IMR-90 (cell line): ENCODE results near the gene SPATA9. TPM values are rescaled to one million over a fixed set of nuclear protein-coding genes. Genes with fewer than 3 reads are reported as not detected.

Source experiments
- ATAC-seq: fragments of 200-7000 bp; cut with Tn5 transposase; 2 replicates; pipeline ENCODE4 v1.9.1; 2020; ENCODE audit warnings: low read depth, mild to moderate bottlenecking, moderate library complexity
- BruUV-seq: library from RNA; stranded (reverse); fragments of 400-500 nt; replicated peaks from 2 replicates; lab custom pipeline; 2021; lab: Mats Ljungman, UMichigan
- CTCF ChIA-PET: fragments of 300-600 bp; formaldehyde crosslinking; extraction: SDS; loops from one replicate; lab custom pipeline; 2021; ENCODE audit warnings: antibody characterized with exemption; lab: Yijun Ruan, JAX
- POLR2A ChIA-PET: fragments of 300-600 bp; sonication (Branson Sonifier 250); formaldehyde crosslinking; loops from one replicate; lab custom pipeline; 2022; ENCODE audit warnings: antibody characterized with exemption; ENCODE audit not compliant: unreplicated experiment; lab: Charles Lee
- DNase-seq: peaks from one replicate; pipeline ENCODE4 v3.0.0; 2013
- H2AFZ ChIP-seq: replicated peaks from 2 replicates; pipeline ENCODE3; 2013; ENCODE audit warnings: low read length, mild to moderate bottlenecking; ENCODE audit not compliant: poor library complexity
- H2AK5ac ChIP-seq: 2 replicates; pipeline ENCODE4 v1.6.1; 2013; ENCODE audit warnings: low read depth, low read length, inconsistent platforms
- H2AK9ac ChIP-seq: replicated peaks from 2 replicates; pipeline ENCODE3; 2013; ENCODE audit warnings: mild to moderate bottlenecking, low read depth, low read length, moderate library complexity; ENCODE audit not compliant: poor library complexity
- H2BK120ac ChIP-seq: 2 replicates; pipeline ENCODE4 v1.6.1; 2013; ENCODE audit warnings: low read depth, low read length, inconsistent platforms
- H2BK15ac ChIP-seq: 3 replicates; pipeline ENCODE4 v1.6.1; 2013; ENCODE audit warnings: low read depth, low read length, inconsistent platforms
- H2BK20ac ChIP-seq: 2 replicates; pipeline ENCODE4 v1.6.1; 2013; ENCODE audit warnings: low read depth, mild to moderate bottlenecking, inconsistent platforms, low read length, moderate library complexity
- H2BK5ac ChIP-seq: 2 replicates; pipeline ENCODE4 v1.6.1; 2013; ENCODE audit warnings: mild to moderate bottlenecking, low read depth, low read length, inconsistent platforms; ENCODE audit not compliant: poor library complexity, severe bottlenecking
- H3K14ac ChIP-seq: replicated peaks from 2 replicates; pipeline ENCODE4 v1.6.1; 2013; ENCODE audit warnings: low read depth, low read length, inconsistent platforms
- H3K18ac ChIP-seq: 2 replicates; pipeline ENCODE4 v1.6.1; 2013; ENCODE audit warnings: low read depth, low read length, control low read depth
- H3K23ac ChIP-seq: 2 replicates; pipeline ENCODE4 v1.6.1; 2013; ENCODE audit warnings: low read depth, low read length, inconsistent platforms
- H3K27ac ChIP-seq: 2 replicates; pipeline ENCODE4 v1.5.1; 2013; ENCODE audit warnings: mild to moderate bottlenecking, control low read depth, low read length; ENCODE audit not compliant: insufficient read depth
- H3K27me3 ChIP-seq: 2 replicates; pipeline ENCODE4 v1.6.1; 2013; ENCODE audit warnings: low read length; ENCODE audit not compliant: control insufficient read depth, insufficient read depth
- H3K36me3 ChIP-seq: 2 replicates; pipeline ENCODE4 v1.6.1; 2013; ENCODE audit warnings: low read length, mixed read lengths; ENCODE audit not compliant: control insufficient read depth, insufficient read depth
- H3K4ac ChIP-seq: 2 replicates; pipeline ENCODE4 v1.6.1; 2013; ENCODE audit warnings: low read depth, low read length, inconsistent platforms
- H3K4me1 ChIP-seq: 2 replicates; pipeline ENCODE4 v1.6.1; 2013; ENCODE audit warnings: low read length, mixed read lengths; ENCODE audit not compliant: control insufficient read depth, insufficient read depth
- H3K4me2 ChIP-seq: 2 replicates; pipeline ENCODE4 v1.6.1; 2013; ENCODE audit warnings: low read depth, mild to moderate bottlenecking, control low read depth, low read length, moderate library complexity
- H3K4me3 ChIP-seq: 2 replicates; pipeline ENCODE4 v1.5.1; 2013; ENCODE audit warnings: low read depth, mild to moderate bottlenecking, control low read depth, low read length, moderate library complexity; ENCODE audit not compliant: insufficient read depth
- H3K56ac ChIP-seq: 2 replicates; pipeline ENCODE4 v1.6.1; 2013; ENCODE audit warnings: low read length, inconsistent platforms; ENCODE audit not compliant: insufficient read depth; ENCODE audit errors: extremely low read depth
- H3K79me1 ChIP-seq, 2 experiments: 2 replicates each; pipeline ENCODE4 v1.6.1; 2013; ENCODE audit warnings: low read length in 2 of 2, inconsistent platforms in 1 of 2, low read depth in 1 of 2
- H3K9ac ChIP-seq: 2 replicates; pipeline ENCODE4 v1.6.1; 2013; ENCODE audit warnings: low read depth, low read length, control low read depth
- H3K9me1 ChIP-seq: 2 replicates; pipeline ENCODE4 v1.6.1; 2013; ENCODE audit warnings: low read length, inconsistent platforms; ENCODE audit not compliant: insufficient read depth
- H3K9me3 ChIP-seq: 2 replicates; pipeline ENCODE4 v1.6.1; 2013; ENCODE audit warnings: low read length; ENCODE audit not compliant: control insufficient read depth, insufficient read depth
- H4K20me1 ChIP-seq: 2 replicates; pipeline ENCODE4 v1.6.1; 2013; ENCODE audit warnings: low read length, inconsistent platforms; ENCODE audit not compliant: insufficient read depth
- H4K5ac ChIP-seq: 2 replicates; pipeline ENCODE4 v1.6.1; 2013; ENCODE audit warnings: mild to moderate bottlenecking, low read depth, low read length, control low read depth
- H4K8ac ChIP-seq, 2 experiments: 2 replicates each; pipeline ENCODE4 v1.6.1; 2013; ENCODE audit warnings: low read depth in 2 of 2, low read length in 2 of 2, control low read depth in 1 of 2, inconsistent platforms in 1 of 2
- H4K91ac ChIP-seq: 2 replicates; pipeline ENCODE4 v1.6.1; 2013; ENCODE audit warnings: low read depth, low read length, inconsistent platforms; ENCODE audit not compliant: insufficient read depth
- CEBPB ChIP-seq: IDR thresholded peaks from 2 replicates; pipeline ENCODE4 v1.6.1; 2012; ENCODE audit warnings: low read depth, low read length, improper control_type of control experiment
- CHD1 ChIP-seq: IDR thresholded peaks from 2 replicates; pipeline ENCODE4 v1.6.1; 2012; ENCODE audit warnings: low read depth, low read length, improper control_type of control experiment
- CTCF ChIP-seq: conservative IDR thresholded peaks from 2 replicates; pipeline ENCODE4 v1.5.1; 2012; ENCODE audit warnings: mild to moderate bottlenecking, low read depth, low read length, improper control_type of control experiment
- ELK1 ChIP-seq: fragments of 150-350 bp; IDR thresholded peaks from 2 replicates; pipeline ENCODE4 v1.6.1; 2016; ENCODE audit warnings: low read depth, mild to moderate bottlenecking, low read length, moderate library complexity, borderline replicate concordance
- FOS ChIP-seq: fragments of 150-350 bp; IDR thresholded peaks from 2 replicates; pipeline ENCODE4 v1.6.1; 2016; ENCODE audit warnings: low read depth, low read length
- MAFK ChIP-seq: IDR thresholded peaks from 2 replicates; pipeline ENCODE4 v1.6.1; 2012; ENCODE audit warnings: low read depth, low read length, improper control_type of control experiment
- MAZ ChIP-seq: IDR thresholded peaks from 2 replicates; pipeline ENCODE4 v1.6.1; 2012; ENCODE audit warnings: low read depth, mild to moderate bottlenecking, low read length, improper control_type of control experiment, moderate library complexity, borderline replicate concordance
- MXI1 ChIP-seq: IDR thresholded peaks from 2 replicates; pipeline ENCODE4 v1.6.1; 2012; ENCODE audit warnings: low read depth, mild to moderate bottlenecking, low read length, moderate library complexity, borderline replicate concordance
- NFE2L2 ChIP-seq: fragments of 150-350 bp; IDR thresholded peaks from 2 replicates; pipeline ENCODE4 v1.6.1; 2016; ENCODE audit warnings: low read depth, mild to moderate bottlenecking, low read length
- POLR2A ChIP-seq: IDR thresholded peaks from 2 replicates; pipeline ENCODE4 v1.6.1; 2012; ENCODE audit warnings: mild to moderate bottlenecking, low read depth, low read length
- RAD21 ChIP-seq: IDR thresholded peaks from 2 replicates; pipeline ENCODE4 v1.6.1; 2012; ENCODE audit warnings: low read length, improper control_type of control experiment
- SMC3 ChIP-seq: fragments of 150-350 bp; IDR thresholded peaks from 2 replicates; pipeline ENCODE4 v1.6.1; 2016; ENCODE audit warnings: low read depth, mild to moderate bottlenecking, antibody characterized with exemption, low read length, moderate library complexity
- WGBS, 2 experiments: methylation state at CpG; one replicate each; pipeline versions ENCODE4 v1.1.5 to v1.1.7; 2013; ENCODE audit warnings: missing lambda C conversion rate in 2 of 2; ENCODE audit not compliant: insufficient read length in 1 of 2; ENCODE audit errors: extremely low coverage in 2 of 2; 5-methylcytosine and 5-hydroxymethylcytosine counted together
- dilution Hi-C: fragments of 300-500 bp; cut with HindIII; formaldehyde crosslinking; loops from one replicate; pipeline ENCODE4 v1.14.3; 2018; ENCODE audit warnings: low sequenced_read_pairs; ENCODE audit not compliant: unreplicated experiment
- in situ Hi-C: fragments of 300-500 bp; cut with MboI; formaldehyde crosslinking; loops from 3 replicates; pipeline ENCODE4 v1.14.3; 2019; ENCODE audit warnings: low sequenced_read_pairs, inconsistent platforms, mixed read lengths
- intact Hi-C: fragments of 100-400 bp; cut with micrococcal nuclease; formaldehyde crosslinking; loops from 2 replicates; pipeline ENCODE4 v1.10.0; 2022
- polyA plus RNA-seq, 3 experiments: library from polyadenylated mRNA; depleted of rRNA; stranded (reverse); fragments of >200 nt; gene quantifications; 2 replicates each; pipeline ENCODE4 v1.2.3, GENCODE V29; 2012; ENCODE audit warnings: low replicate concordance in 1 of 3
- total RNA-seq: library from RNA; depleted of rRNA; stranded (reverse); fragments of >200 nt; gene quantifications from 2 replicates; pipeline ENCODE4 v1.2.3, GENCODE V29; 2012
- TF ChIP-seq, protein P1 (sequence below): fragments of 150-350 bp; IDR thresholded peaks from 2 replicates; pipeline ENCODE4 v1.6.1; 2017; ENCODE audit warnings: mild to moderate bottlenecking, antibody characterized with exemption, low read length, low read depth

SPATA9 gene
- total and polyA plus RNA-seq, 2 of the 4 experiments (the other 2 are of a cell fraction): 0.72 to 0.86 TPM

DNA sequence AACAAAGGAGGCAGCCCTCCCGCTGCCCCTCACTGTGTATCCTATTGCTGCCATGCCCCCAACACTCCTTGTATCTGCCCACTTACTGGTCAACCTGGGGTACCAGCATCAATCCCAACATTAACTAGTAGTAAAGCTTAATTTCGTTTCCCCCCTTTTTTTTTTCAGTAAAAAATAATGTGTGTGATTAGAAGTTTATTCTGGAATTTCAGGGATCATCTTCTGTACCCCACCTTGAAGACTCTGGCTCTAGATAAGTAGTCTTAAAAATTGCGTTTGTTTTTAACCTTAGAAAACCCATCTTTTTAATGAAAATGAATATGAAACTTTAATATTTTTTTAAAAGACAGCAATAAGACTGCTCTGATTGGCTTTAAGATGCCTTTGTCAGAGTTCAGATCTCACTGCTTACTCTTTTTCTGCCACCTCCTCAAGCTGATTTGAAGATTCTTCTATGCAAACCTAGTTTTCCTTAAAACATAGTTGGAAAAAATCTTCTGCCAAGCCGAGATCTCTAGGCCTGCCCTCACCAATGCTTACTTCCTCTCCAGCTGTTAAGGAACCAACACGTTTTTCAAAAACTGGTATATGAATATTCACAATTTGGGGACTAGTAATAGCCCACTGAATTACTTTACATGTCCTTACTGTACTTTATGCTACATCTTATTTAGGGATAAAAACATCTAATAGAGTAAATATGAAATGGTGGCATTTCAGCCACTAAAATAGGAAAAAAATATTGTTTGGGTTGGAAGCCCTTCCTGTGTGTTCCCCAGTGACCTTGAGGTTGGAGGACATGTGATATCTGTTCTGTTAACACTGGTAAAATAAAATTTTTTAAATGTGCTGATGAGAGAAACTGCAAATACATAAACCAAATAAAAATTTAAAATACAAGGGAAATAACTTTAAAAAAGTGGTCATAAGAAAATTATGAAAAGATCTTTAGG, 44.3 kb upstream of the SPATA9 start:
- peaks cover 0 to 23% of the 10 kb centered on the region in 2 experiments; a peak in 2 of 4 replicates for H3K79me1 ChIP-seq
- H4K8ac ChIP-seq: peak overlapping the region; percentile 89 to 92
- in situ Hi-C loops (no loop called here), dilution Hi-C loops (no loop called here), intact Hi-C loops (no loop called here)
- peak overlapping the region; percentile 79 for H3K4me2 ChIP-seq
- no peaks in the 10 kb centered on the region for H3K9me3 ChIP-seq
- no TSS peak for BruUV-seq
- H3K4ac ChIP-seq: peak overlapping the region; percentile 94
- H3K9ac ChIP-seq: peak overlapping the region; percentile 51; the same call in 1 of the 2 replicates
- CTCF ChIA-PET: interaction anchor here (1.1 kb wide), 1 partner anchor 63 kb away, joined by 3 read pairs; no protein-coding TSS in a partner anchor
- H4K20me1 ChIP-seq: 0 out of 2 replicates have a peak, but pooled peaks cover 4% of the 10 kb centered on the region
- TF ChIP-seq MAZ: no peak
- TF ChIP-seq MAFK: no peak
- TF ChIP-seq NFE2L2: no peak
- TF ChIP-seq RAD21: no peak
- TF ChIP-seq FOS: no peak
- TF ChIP-seq CTCF: no peak
- no peak for TF ChIP-seq CEBPB
- no peak for TF ChIP-seq MXI1
- TF ChIP-seq ELK1: no peak
- TF ChIP-seq SMC3: no peak
- TF ChIP-seq, protein P1, sequence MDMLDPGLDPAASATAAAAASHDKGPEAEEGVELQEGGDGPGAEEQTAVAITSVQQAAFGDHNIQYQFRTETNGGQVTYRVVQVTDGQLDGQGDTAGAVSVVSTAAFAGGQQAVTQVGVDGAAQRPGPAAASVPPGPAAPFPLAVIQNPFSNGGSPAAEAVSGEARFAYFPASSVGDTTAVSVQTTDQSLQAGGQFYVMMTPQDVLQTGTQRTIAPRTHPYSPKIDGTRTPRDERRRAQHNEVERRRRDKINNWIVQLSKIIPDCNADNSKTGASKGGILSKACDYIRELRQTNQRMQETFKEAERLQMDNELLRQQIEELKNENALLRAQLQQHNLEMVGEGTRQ: no peak
- no peak for TF ChIP-seq CHD1
- TF ChIP-seq POLR2A: no peak
- H3K27ac ChIP-seq: peak overlapping the region; percentile 87
- peak overlapping the region; percentile 91 for H3K18ac ChIP-seq
- H3K4me3 ChIP-seq: no peak overlapping the region
- no peaks in the 10 kb centered on the region for H3K36me3 ChIP-seq
- no peak for ATAC-seq
- peak overlapping the region; percentile 55; the same call in 1 of the 2 replicates for H3K56ac ChIP-seq
- no peaks in the 10 kb centered on the region for H3K27me3 ChIP-seq
- H4K91ac ChIP-seq: peak overlapping the region; percentile 88
- peak overlapping the region; percentile 96; the same call in 2 of the 3 replicates for H2BK15ac ChIP-seq
- H3K4me1 ChIP-seq: peaks cover 17% of the 10 kb centered on the region
- DNase-seq: no peak
- H4K5ac ChIP-seq: peak overlapping the region; percentile 90
- peaks cover 7% of the 10 kb centered on the region; the same call in 1 of the 2 replicates for H3K9me1 ChIP-seq
- H2BK5ac ChIP-seq: peak overlapping the region; percentile 90
- POLR2A ChIA-PET: no interaction called here
- WGBS, 2 experiments: no CpG with 5 or more reads among the region's 5 CpGs
- peak overlapping the region; percentile 94 for H2BK120ac ChIP-seq
- H2AK5ac ChIP-seq: peak overlapping the region; percentile 93; the same call in 1 of the 2 replicates
- peak overlapping the region; percentile 89 for H2BK20ac ChIP-seq
- H3K14ac ChIP-seq: peak overlapping the region; percentile 90
- H2AFZ ChIP-seq: peak overlapping the region; percentile 66
- H3K23ac ChIP-seq: peak overlapping the region; percentile 90
- H2AK9ac ChIP-seq: peak overlapping the region; percentile 56
